Measurements from ENCODE around the gene VGF. TPM values are rescaled to one million over a fixed set of nuclear protein-coding genes. Genes with fewer than 3 reads are reported as not detected.

The VGF gene
- total and polyA plus RNA-seq, 2 experiments from 2014 or later: 3.0 to 4.4 TPM

GRCh38 chr7:101208794-101209193, 43.4 kb upstream of the VGF start:
- H3K4me2 ChIP-seq: no peak overlapping the region
- no peak overlapping the region for H3K27ac ChIP-seq (ENCODE audit: low read depth)
- peaks cover 14% of the 10 kb centered on the region for H3K36me3 Mint-ChIP-seq (ENCODE audit: low read depth)
- H3K4me3 ChIP-seq: no peak overlapping the region
- H3K27ac Mint-ChIP-seq: no peak overlapping the region; the same call in 1 of the 2 replicates
- no peaks in the 10 kb centered on the region; the same call in 1 of the 2 replicates for H3K36me3 ChIP-seq (ENCODE audit: insufficient read depth)
- DNase-seq (ENCODE audit: low spot score) (no peak), ATAC-seq (no peak)
- peaks cover 3% of the 10 kb centered on the region; the same call in 1 of the 2 replicates for H3F3A ChIP-seq (replicated peaks; ENCODE audit: low read depth)
- H3K4me3 Mint-ChIP-seq: no peak overlapping the region
- no peaks in the 10 kb centered on the region for H3K9me3 Mint-ChIP-seq
- H2AFZ ChIP-seq: no peak overlapping the region
- H4K20me1 ChIP-seq (replicated peaks; ENCODE audit: insufficient read depth): no peaks in the 10 kb centered on the region
- H3K27me3 ChIP-seq (ENCODE audit: insufficient read depth): no peaks in the 10 kb centered on the region
- no peaks in the 10 kb centered on the region for H3K4me1 ChIP-seq (ENCODE audit: insufficient read depth)
- no peak for TF ChIP-seq CREB1 (CRISPR knock-in tag; IDR thresholded peaks at IDR 0.05; ENCODE audit: low read depth)
- no peaks in the 10 kb centered on the region; the same call in 2 of the 3 replicates for H3K4me1 Mint-ChIP-seq
- H3K9me2 ChIP-seq (ENCODE audit: insufficient read depth): no peaks in the 10 kb centered on the region
- H3K79me2 ChIP-seq (replicated peaks; ENCODE audit: insufficient read depth): no peaks in the 10 kb centered on the region
- peaks cover 5% of the 10 kb centered on the region for H3K27me3 Mint-ChIP-seq (ENCODE audit: insufficient read depth, low read depth, poor library complexity)

- Mint-ChIP-seq H3K27ac (0 out of 2 replicates have a peak overlapping the region, but pooled peaks have one; percentile 39), H3K36me3 (ENCODE audit: low read depth) (peaks cover 14% of the 10 kb centered on the region), H3K4me3 (no peak overlapping the region; the same call in 2 of the 3 replicates), H3K27me3 (ENCODE audit: insufficient read depth, low read depth, poor library complexity) (peaks cover 7% of the 10 kb centered on the region), H3K9me3 (no peaks in the 10 kb centered on the region), H3K4me1 (no peaks in the 10 kb centered on the region; the same call in 1 of the 3 replicates)
- Histone ChIP-seq H3K4me2 (no peak overlapping the region), H4K20me1 (replicated peaks; ENCODE audit: insufficient read depth) (no peaks in the 10 kb centered on the region), H3K27me3 (ENCODE audit: insufficient read depth) (peaks cover 5% of the 10 kb centered on the region), H3K79me2 (replicated peaks; ENCODE audit: insufficient read depth) (no peaks in the 10 kb centered on the region), H2AFZ (no peak overlapping the region), H3K4me3 (no peak overlapping the region), H3K36me3 (ENCODE audit: insufficient read depth) (no peaks in the 10 kb centered on the region; the same call in 1 of the 2 replicates), H3K4me1 (ENCODE audit: insufficient read depth) (no peaks in the 10 kb centered on the region), H3F3A (replicated peaks; ENCODE audit: low read depth) (peaks cover 7% of the 10 kb centered on the region), H3K27ac (ENCODE audit: low read depth) (no peak overlapping the region), H3K9me2 (ENCODE audit: insufficient read depth) (no peaks in the 10 kb centered on the region)
- TF ChIP-seq REST (IDR thresholded peaks at IDR 0.05; ENCODE audit: unreplicated experiment) (no peak), EZH2 (IDR thresholded peaks at IDR 0.05; ENCODE audit: low read depth, unreplicated experiment) (no peak)
- DNase-seq (ENCODE audit: low spot score): no peak
- no peak for ATAC-seq
Observed at GRCh38 chr7:101207459-101207858, 42.1 kb upstream of the VGF start.

GRCh38 chr7:101206665-101207042, 41.3 kb upstream of the VGF start:
- H3K27ac ChIP-seq (ENCODE audit: low read depth): no peak overlapping the region
- no peaks in the 10 kb centered on the region for H4K20me1 ChIP-seq (replicated peaks; ENCODE audit: insufficient read depth)
- Mint-ChIP-seq H3K27me3 (ENCODE audit: insufficient read depth, low read depth, poor library complexity) (peaks cover 5% of the 10 kb centered on the region), H3K4me1 (no peaks in the 10 kb centered on the region; the same call in 1 of the 3 replicates), H3K4me3 (no peak overlapping the region), H3K27ac (no peak overlapping the region), H3K9me3 (no peaks in the 10 kb centered on the region), H3K36me3 (ENCODE audit: low read depth) (peaks cover 14% of the 10 kb centered on the region)
- H3K4me3 ChIP-seq: no peak overlapping the region
- no peak overlapping the region for H3K4me2 ChIP-seq
- H2AFZ ChIP-seq: no peak overlapping the region
- no peaks in the 10 kb centered on the region for H3K79me2 ChIP-seq (replicated peaks; ENCODE audit: insufficient read depth)
- no peaks in the 10 kb centered on the region for H3K4me1 ChIP-seq (ENCODE audit: insufficient read depth)
- H3K27me3 ChIP-seq (ENCODE audit: insufficient read depth): peaks cover 13% of the 10 kb centered on the region
- no peak for DNase-seq (ENCODE audit: low spot score)
- no peaks in the 10 kb centered on the region for H3K9me2 ChIP-seq (ENCODE audit: insufficient read depth)
- no peaks in the 10 kb centered on the region; the same call in 1 of the 2 replicates for H3K36me3 ChIP-seq (ENCODE audit: insufficient read depth)
- peaks cover 7% of the 10 kb centered on the region for H3F3A ChIP-seq (replicated peaks; ENCODE audit: low read depth)
- no peak for ATAC-seq
- TF ChIP-seq REST (IDR thresholded peaks at IDR 0.05; ENCODE audit: unreplicated experiment) (no peak), EZH2phosphoT487 (IDR thresholded peaks at IDR 0.05; ENCODE audit: unreplicated experiment) (no peak), JUNB (IDR thresholded peaks at IDR 0.05; ENCODE audit: unreplicated experiment) (no peak), ZNF114 (CRISPR knock-in tag; IDR thresholded peaks at IDR 0.05) (no peak), POLR2AphosphoS5 (IDR thresholded peaks at IDR 0.05; ENCODE audit: low read depth) (no peak), EZH2 (IDR thresholded peaks at IDR 0.05; ENCODE audit: low read depth, unreplicated experiment) (no peak)
